Chondrocyte (in vitro differentiated cells): Measurements from ENCODE around the gene SLC22A4. TPM values are rescaled to one million over a fixed set of nuclear protein-coding genes. Genes with fewer than 3 reads are reported as not detected.
A peak's percentile ranks its signal among the peaks of the same experiment; 100 is the strongest.

Experiments used
- DNase-seq: peaks from one replicate; pipeline ENCODE4 v3.0.0; 2021; ENCODE audit warnings: mixed read lengths, low spot score
- H3K27ac Mint-ChIP-seq: one replicate; pipeline ENCODE4 v1.8.0; 2021; ENCODE audit warnings: mild to moderate bottlenecking, moderate library complexity, mixed read lengths; ENCODE audit not compliant: unreplicated experiment
- H3K27me3 Mint-ChIP-seq: 2 replicates; pipeline ENCODE4 v1.8.0; 2021; ENCODE audit warnings: low read depth, mixed read lengths
- H3K36me3 Mint-ChIP-seq: 2 replicates; pipeline ENCODE4 v1.8.0; 2021; ENCODE audit warnings: low read depth, mixed read lengths
- H3K4me1 Mint-ChIP-seq: 2 replicates; pipeline ENCODE4 v1.8.0; 2021; ENCODE audit warnings: low read depth, mild to moderate bottlenecking, mixed read lengths
- H3K4me3 Mint-ChIP-seq: one replicate; pipeline ENCODE4 v1.8.0; 2021; ENCODE audit warnings: mild to moderate bottlenecking, moderate library complexity, mixed read lengths; ENCODE audit not compliant: unreplicated experiment
- H3K9me3 Mint-ChIP-seq: 2 replicates; pipeline ENCODE4 v1.8.0; 2021; ENCODE audit warnings: low read depth, mixed read lengths
- CTCF ChIP-seq: fragments of 200-600 bp; sonication (generic); IDR thresholded peaks from 2 replicates; pipeline ENCODE4 v1.5.0; 2021; ENCODE audit warnings: antibody characterized with exemption, mild to moderate bottlenecking, moderate library complexity
- total RNA-seq: library from RNA; stranded (reverse); gene quantifications from 3 replicates; pipeline ENCODE4 v1.2.1, GENCODE V29; 2021

Gene SLC22A4
- total RNA-seq, 1 donor from 2014 or later = 4.2 TPM

GRCh38 chr5:132253008-132253441 lies 41.2 kb upstream of the SLC22A4 start:
- Mint-ChIP-seq H3K4me3 (no peak overlapping the region), H3K27me3 (no peaks in the 10 kb centered on the region), H3K9me3 (no peaks in the 10 kb centered on the region), H3K27ac (no peak overlapping the region), H3K4me1 (peaks cover 17% of the 10 kb centered on the region), H3K36me3 (no peaks in the 10 kb centered on the region)
- no peak for TF ChIP-seq CTCF
- peak; percentile 61 for DNase-seq

DNA sequence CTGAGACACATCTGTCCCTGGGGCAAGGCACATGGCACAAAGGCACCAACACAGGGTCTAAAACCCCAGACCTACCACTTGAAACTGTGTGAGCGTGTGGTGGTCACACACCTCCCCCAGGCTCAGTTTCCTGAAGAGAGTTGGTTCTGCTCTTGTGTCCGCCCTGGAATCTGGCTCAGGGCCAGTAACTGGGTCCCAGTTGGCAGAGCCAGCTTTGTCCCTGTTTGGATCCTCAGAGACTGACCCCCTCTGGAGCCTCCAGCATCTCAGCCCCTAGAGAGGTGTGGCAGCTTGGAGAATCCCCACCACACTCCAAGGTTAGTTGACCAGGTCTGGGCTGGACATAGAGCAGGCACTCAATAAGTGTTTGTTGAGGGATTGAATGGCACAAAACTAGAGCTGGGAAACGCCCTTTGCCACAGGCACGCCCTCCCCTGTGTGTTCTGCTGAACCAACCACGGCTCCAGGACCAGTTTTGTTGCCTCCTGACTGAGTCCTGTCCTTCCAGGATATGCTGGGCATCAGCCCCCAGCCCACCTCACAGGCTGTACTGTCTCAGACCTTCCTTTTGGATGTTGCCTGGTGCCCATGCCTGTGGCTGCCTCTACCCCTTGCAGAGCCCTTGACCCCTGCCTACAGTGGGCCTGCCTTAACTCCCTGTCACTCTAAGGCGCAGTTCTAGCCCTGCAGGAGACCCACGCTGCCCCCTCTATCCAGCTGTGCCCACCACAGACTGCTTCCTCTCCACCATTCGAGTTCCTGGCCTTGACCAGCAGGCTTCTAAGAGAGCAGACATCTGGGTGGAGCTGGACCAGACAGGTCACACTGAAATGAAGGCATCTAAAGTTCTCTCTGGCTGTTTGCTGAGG lies 40.5 kb upstream of the SLC22A4 start:
- no peaks in the 10 kb centered on the region for H3K9me3 Mint-ChIP-seq

DNA sequence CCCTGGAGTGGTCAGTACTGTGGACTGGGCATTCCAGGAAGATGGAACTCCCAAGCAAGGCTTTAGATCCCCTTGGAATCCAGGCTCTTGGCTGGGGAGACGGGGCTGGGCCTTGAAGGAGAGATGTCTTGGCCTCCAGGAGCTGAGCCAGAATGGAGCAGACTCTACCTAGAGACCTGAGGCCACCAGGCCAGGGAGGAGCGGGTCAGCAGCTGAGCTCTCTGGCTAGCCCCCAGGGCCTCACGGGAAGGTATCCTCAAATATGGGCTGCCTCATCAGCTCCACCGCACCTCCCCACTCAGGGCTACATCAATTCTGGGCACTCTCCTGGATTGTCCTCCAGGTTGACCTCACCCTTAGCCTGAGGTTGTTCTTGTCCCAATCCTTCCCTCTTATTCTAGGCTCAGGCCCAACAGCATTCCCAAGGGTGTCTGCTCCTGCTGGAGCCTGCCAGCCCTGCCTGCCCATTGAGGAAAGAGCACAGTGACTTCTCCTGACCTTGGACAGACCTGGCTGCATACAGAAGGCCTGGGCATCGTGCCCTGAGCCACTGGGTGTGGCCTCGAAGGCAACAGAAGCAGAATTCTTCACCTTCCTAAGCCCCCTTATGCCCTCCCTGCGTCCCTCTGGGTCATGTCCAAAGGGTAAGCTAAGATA lies 39.7 kb upstream of the SLC22A4 start:
- Mint-ChIP-seq H3K9me3 (no peaks in the 10 kb centered on the region), H3K27ac (no peak overlapping the region), H3K4me3 (no peak overlapping the region), H3K4me1 (peaks cover 31% of the 10 kb centered on the region), H3K36me3 (no peaks in the 10 kb centered on the region), H3K27me3 (no peaks in the 10 kb centered on the region)
- TF ChIP-seq CTCF = no peak
- peak; percentile 70 for DNase-seq

More for the DNA sequence above, 40.5 kb upstream of the SLC22A4 start:
- Mint-ChIP-seq H3K36me3 (no peaks in the 10 kb centered on the region), H3K4me1 (peaks cover 23% of the 10 kb centered on the region), H3K4me3 (no peak overlapping the region), H3K27ac (no peak overlapping the region), H3K27me3 (no peaks in the 10 kb centered on the region)
- no peak for TF ChIP-seq CTCF
- DNase-seq = peak; percentile 53

DNA sequence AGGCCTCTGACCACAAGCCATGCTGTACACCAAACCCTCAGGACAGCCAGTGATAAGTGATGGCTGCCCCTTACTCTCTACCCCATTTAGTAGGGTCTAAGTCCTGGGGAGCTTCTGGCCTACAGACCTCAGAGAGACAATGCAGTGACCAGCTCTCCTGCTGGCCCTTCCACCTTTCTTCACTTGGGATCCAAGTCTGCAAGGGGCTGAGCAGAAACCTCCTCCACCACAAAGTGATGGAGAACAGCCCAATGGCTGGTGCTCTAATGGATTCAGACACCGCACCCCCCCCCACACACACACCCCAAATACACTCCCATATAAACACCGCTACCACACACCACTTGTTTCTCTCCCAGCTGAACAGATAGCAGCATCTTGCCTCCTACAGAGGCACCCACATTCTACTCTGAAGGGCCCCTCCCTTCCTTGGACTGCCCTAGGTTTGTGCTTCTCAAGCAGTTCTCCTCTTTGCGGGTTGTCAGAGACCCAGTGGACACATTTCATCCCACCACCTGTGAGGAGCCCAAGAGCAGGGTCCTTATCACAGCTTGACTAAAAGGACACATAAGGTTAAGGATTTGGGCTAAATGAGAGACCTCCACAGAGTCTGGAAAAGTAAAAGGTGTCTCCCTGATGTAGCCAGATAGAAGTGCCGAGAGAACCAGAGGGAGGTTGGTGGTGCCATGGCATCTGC lies 38.0 kb upstream of the SLC22A4 start:
- no peaks in the 10 kb centered on the region for H3K27me3 Mint-ChIP-seq
- H3K4me3 Mint-ChIP-seq = peak overlapping the region; percentile 47
- peak; percentile 7 for DNase-seq
- no peak for TF ChIP-seq CTCF
- H3K27ac Mint-ChIP-seq = peak overlapping the region; percentile 53
- peaks cover 3% of the 10 kb centered on the region for H3K36me3 Mint-ChIP-seq
- H3K9me3 Mint-ChIP-seq = no peaks in the 10 kb centered on the region
- H3K4me1 Mint-ChIP-seq = peaks cover 49% of the 10 kb centered on the region

DNA sequence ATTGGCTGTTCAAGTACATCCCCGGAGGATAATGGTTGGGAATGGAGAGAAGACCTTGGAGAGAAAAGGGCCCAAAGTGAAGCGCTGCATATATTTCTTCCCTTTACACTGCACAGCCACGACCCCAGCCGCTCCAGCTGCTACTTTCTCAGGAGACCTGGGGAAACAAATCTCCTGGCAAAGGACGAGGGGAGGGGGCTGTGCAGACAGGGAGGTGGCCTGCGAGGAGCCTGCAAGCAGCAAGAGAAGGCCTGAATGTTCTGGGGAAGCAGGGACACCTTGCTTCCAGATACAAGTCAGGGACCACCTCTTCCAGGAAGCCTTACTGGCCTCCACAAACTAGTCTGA lies 37.4 kb upstream of the SLC22A4 start:
- DNase-seq = peak; percentile 61
- TF ChIP-seq CTCF = no peak
- H3K27me3 Mint-ChIP-seq = no peaks in the 10 kb centered on the region
- H3K9me3 Mint-ChIP-seq = no peaks in the 10 kb centered on the region
- H3K27ac Mint-ChIP-seq = peak overlapping the region; percentile 53
- H3K4me3 Mint-ChIP-seq = peak overlapping the region; percentile 47
- peaks cover 52% of the 10 kb centered on the region for H3K4me1 Mint-ChIP-seq
- H3K36me3 Mint-ChIP-seq = peaks cover 4% of the 10 kb centered on the region
